Activated T-cell treated with anti-CD3 and anti-CD28 coated beads, Interleukin-2, amount 50 U/mL, for 24 hours (primary cell): ENCODE measurements around the gene CUTC.
"Not testable (repeated sequence)": the region's sequence is repeated elsewhere in the genome, so short reads cannot be mapped to it uniquely, and the experiment has no call there.

Source experiments
- DNase-seq: peaks from one replicate; pipeline ENCODE4 v3.0.0-alpha.2; 2020
- H3K27ac Mint-ChIP-seq: 2 replicates; pipeline ENCODE4 v1.8.0; 2020; ENCODE audit warnings: mild to moderate bottlenecking, mixed read lengths
- H3K27me3 Mint-ChIP-seq: 2 replicates; pipeline ENCODE4 v1.8.0; 2020; ENCODE audit warnings: mixed read lengths
- H3K36me3 Mint-ChIP-seq: 2 replicates; pipeline ENCODE4 v1.8.0; 2020; ENCODE audit warnings: low read depth, mixed read lengths
- H3K4me1 Mint-ChIP-seq: 2 replicates; pipeline ENCODE4 v1.8.0; 2020; ENCODE audit warnings: low read depth, mixed read lengths
- H3K4me3 Mint-ChIP-seq: 2 replicates; pipeline ENCODE4 v1.8.0; 2020; ENCODE audit warnings: mild to moderate bottlenecking, moderate library complexity, mixed read lengths
- H3K9me3 Mint-ChIP-seq: 2 replicates; pipeline ENCODE4 v1.8.0; 2020; ENCODE audit warnings: mixed read lengths

Gene CUTC

GRCh38 chr10:99731306-99732032, 565 bp upstream of the CUTC start:
- Mint-ChIP-seq H3K27me3 (no peaks in the 10 kb centered on the region), H3K4me3 (peak overlapping the region; percentile 99), H3K9me3 (no peaks in the 10 kb centered on the region), H3K27ac (peak overlapping the region; percentile 99), H3K36me3 (peaks cover 79% of the 10 kb centered on the region), H3K4me1 (peaks cover 40% of the 10 kb centered on the region)
- DNase-seq = no peak

GRCh38 chr10:99733366-99733765, 1.3 kb downstream of the CUTC start:
- H3K27me3 Mint-ChIP-seq = no peaks in the 10 kb centered on the region
- peaks cover 79% of the 10 kb centered on the region for H3K36me3 Mint-ChIP-seq
- peaks cover 46% of the 10 kb centered on the region for H3K4me1 Mint-ChIP-seq
- H3K4me3 Mint-ChIP-seq = peak overlapping the region; percentile 99
- no peak for DNase-seq
- no peaks in the 10 kb centered on the region for H3K9me3 Mint-ChIP-seq
- H3K27ac Mint-ChIP-seq = peak overlapping the region; percentile 66

- DNase-seq, H3K9me3 Mint-ChIP-seq, H3K27me3 Mint-ChIP-seq, H3K27ac Mint-ChIP-seq: not testable (repeated sequence)
- Mint-ChIP-seq H3K4me1 (peaks cover 42% of the 10 kb centered on the region), H3K36me3 (peaks cover 79% of the 10 kb centered on the region), H3K4me3 (peak overlapping the region; percentile 99)
These were observed 2.1 kb downstream of the CUTC start for GRCh38 chr10:99734111-99734510.

GRCh38 chr10:99740260-99740659, 8.2 kb downstream of the CUTC start:
- no peak overlapping the region for H3K4me3 Mint-ChIP-seq
- H3K4me1 Mint-ChIP-seq = peaks cover 40% of the 10 kb centered on the region
- H3K27ac Mint-ChIP-seq = no peak overlapping the region
- DNase-seq = no peak
- H3K27me3 Mint-ChIP-seq = no peaks in the 10 kb centered on the region
- peaks cover 13% of the 10 kb centered on the region for H3K9me3 Mint-ChIP-seq
- peaks cover 99% of the 10 kb centered on the region for H3K36me3 Mint-ChIP-seq

- peaks cover 13% of the 10 kb centered on the region for H3K9me3 Mint-ChIP-seq
- no peak for DNase-seq
- H3K27me3 Mint-ChIP-seq = no peaks in the 10 kb centered on the region
- peaks cover 35% of the 10 kb centered on the region for H3K4me1 Mint-ChIP-seq
- H3K27ac Mint-ChIP-seq = no peak overlapping the region
- peaks cover 100% of the 10 kb centered on the region for H3K36me3 Mint-ChIP-seq
- no peak overlapping the region for H3K4me3 Mint-ChIP-seq
These were observed 9.0 kb downstream of the CUTC start for GRCh38 chr10:99740933-99741559.

- Mint-ChIP-seq H3K4me1 (peaks cover 32% of the 10 kb centered on the region), H3K36me3 (peaks cover 96% of the 10 kb centered on the region)
- DNase-seq = no peak
These were observed 10.2 kb downstream of the CUTC start for GRCh38 chr10:99742254-99742653.

GRCh38 chr10:99742701-99743100, 10.7 kb downstream of the CUTC start:
- H3K27ac Mint-ChIP-seq = no peak overlapping the region
- H3K27me3 Mint-ChIP-seq = no peaks in the 10 kb centered on the region
- H3K4me1 Mint-ChIP-seq = peaks cover 28% of the 10 kb centered on the region
- peaks cover 96% of the 10 kb centered on the region for H3K36me3 Mint-ChIP-seq
- H3K4me3 Mint-ChIP-seq = no peak overlapping the region
- peaks cover 13% of the 10 kb centered on the region for H3K9me3 Mint-ChIP-seq
- DNase-seq = no peak

More at GRCh38 chr10:99742254-99742653, 10.2 kb downstream of the CUTC start:
- Mint-ChIP-seq H3K9me3 (peaks cover 13% of the 10 kb centered on the region), H3K27me3 (no peaks in the 10 kb centered on the region), H3K4me3 (no peak overlapping the region), H3K27ac (no peak overlapping the region)

- Mint-ChIP-seq H3K4me1 (peaks cover 31% of the 10 kb centered on the region), H3K36me3 (peaks cover 96% of the 10 kb centered on the region), H3K27ac (no peak overlapping the region)
These were observed 11.8 kb downstream of the CUTC start for GRCh38 chr10:99743841-99744240.

GRCh38 chr10:99746166-99746565, 14.1 kb downstream of the CUTC start:
- H3K9me3 Mint-ChIP-seq, H3K27ac Mint-ChIP-seq, H3K4me3 Mint-ChIP-seq, DNase-seq, H3K27me3 Mint-ChIP-seq: not testable (repeated sequence)
- peaks cover 29% of the 10 kb centered on the region for H3K4me1 Mint-ChIP-seq
- peaks cover 96% of the 10 kb centered on the region for H3K36me3 Mint-ChIP-seq

More at GRCh38 chr10:99743841-99744240, 11.8 kb downstream of the CUTC start:
- no peak for DNase-seq
- Mint-ChIP-seq H3K9me3 (peaks cover 13% of the 10 kb centered on the region), H3K4me3 (no peak overlapping the region), H3K27me3 (no peaks in the 10 kb centered on the region)

GRCh38 chr10:99748823-99749451, 16.9 kb downstream of the CUTC start:
- Mint-ChIP-seq H3K9me3 (no peaks in the 10 kb centered on the region), H3K4me3 (no peak overlapping the region), H3K27me3 (no peaks in the 10 kb centered on the region), H3K4me1 (peaks cover 8% of the 10 kb centered on the region), H3K36me3 (peaks cover 94% of the 10 kb centered on the region), H3K27ac (no peak overlapping the region)
- DNase-seq = no peak

- no peak for DNase-seq
- peaks cover 94% of the 10 kb centered on the region for H3K36me3 Mint-ChIP-seq
- no peaks in the 10 kb centered on the region for H3K27me3 Mint-ChIP-seq
- H3K4me3 Mint-ChIP-seq = no peak overlapping the region
- peaks cover 6% of the 10 kb centered on the region for H3K4me1 Mint-ChIP-seq
- no peaks in the 10 kb centered on the region for H3K9me3 Mint-ChIP-seq
- H3K27ac Mint-ChIP-seq = no peak overlapping the region
These were observed 18.6 kb downstream of the CUTC start for GRCh38 chr10:99750641-99751040.

- Mint-ChIP-seq H3K4me3 (no peak overlapping the region), H3K27ac (no peak overlapping the region), H3K4me1 (no peaks in the 10 kb centered on the region), H3K36me3 (peaks cover 97% of the 10 kb centered on the region), H3K27me3 (no peaks in the 10 kb centered on the region), H3K9me3 (no peaks in the 10 kb centered on the region)
- no peak for DNase-seq
These were observed 22.6 kb downstream of the CUTC start for GRCh38 chr10:99754670-99755069.

GRCh38 chr10:99756159-99756558, 24.1 kb downstream of the CUTC start:
- Mint-ChIP-seq H3K27ac (no peak overlapping the region), H3K4me3 (no peak overlapping the region), H3K36me3 (peaks cover 97% of the 10 kb centered on the region), H3K9me3 (peaks cover under 1% of the 10 kb centered on the region), H3K27me3 (no peaks in the 10 kb centered on the region), H3K4me1 (no peaks in the 10 kb centered on the region)
- no peak for DNase-seq

GRCh38 chr10:99758211-99758891, 26.3 kb downstream of the CUTC start:
- H3K36me3 Mint-ChIP-seq = peaks cover 92% of the 10 kb centered on the region

More at GRCh38 chr10:99758211-99758891, 26.3 kb downstream of the CUTC start:
- Mint-ChIP-seq H3K27ac (no peak overlapping the region), H3K4me3 (no peak overlapping the region), H3K9me3 (peaks cover 7% of the 10 kb centered on the region), H3K27me3 (no peaks in the 10 kb centered on the region), H3K4me1 (no peaks in the 10 kb centered on the region)
- DNase-seq = no peak
